NOMO-1 treated with dmso at 0.1 percent for 144 hours (cell line): ENCODE data around the gene ZBTB33.
A peak's percentile ranks its signal among the peaks of the same experiment; 100 is the strongest.

ENCODE experiments used
- DNase-seq: peaks from one replicate; lab custom pipeline; 2025; ENCODE audit not compliant: unreplicated experiment; lab: John Stamatoyannopoulos, UW

Gene ZBTB33

DNA sequence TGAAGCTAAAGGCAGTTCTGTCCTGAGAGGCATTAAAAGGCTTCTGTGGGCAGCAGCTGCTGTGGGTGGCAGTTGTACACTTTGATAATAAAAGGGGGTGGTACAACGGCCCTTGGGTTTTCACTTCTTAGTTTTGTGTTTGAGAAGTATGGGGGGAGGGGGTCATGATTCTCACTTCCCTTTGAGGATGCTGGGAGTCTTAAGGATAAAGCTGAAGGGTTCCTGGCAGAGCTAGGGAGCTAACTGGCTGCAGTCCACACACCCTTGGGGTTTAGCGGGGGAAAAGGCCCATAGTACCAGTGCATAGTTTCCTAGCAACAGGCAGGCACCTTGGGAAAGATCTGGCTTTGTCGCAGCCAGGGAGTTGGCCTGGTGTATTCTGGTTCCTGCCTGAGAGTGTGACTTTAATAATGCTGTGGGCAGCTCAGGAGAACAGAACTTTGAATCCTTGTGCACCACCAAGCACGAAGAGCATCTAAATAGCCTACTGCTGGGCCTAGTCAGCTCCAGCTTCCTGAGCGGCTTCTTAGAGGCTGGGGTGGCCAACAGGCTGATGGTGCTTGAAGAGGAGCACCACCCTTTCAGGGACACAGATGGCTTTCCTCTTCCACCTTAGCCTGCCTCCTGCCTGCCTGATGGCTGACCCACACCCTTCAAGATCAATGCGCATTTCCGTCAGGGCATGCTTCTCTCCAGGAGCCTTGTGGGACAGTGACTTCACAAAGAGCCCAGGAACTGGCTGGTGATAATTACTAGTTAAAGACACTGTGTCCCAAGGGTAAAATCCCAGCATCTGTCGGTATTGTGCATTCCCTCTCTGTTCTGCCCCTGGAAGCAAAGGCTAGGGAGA lies 12.5 kb downstream of the ZBTB33 start:
- DNase-seq, result peak; percentile 60

DNA sequence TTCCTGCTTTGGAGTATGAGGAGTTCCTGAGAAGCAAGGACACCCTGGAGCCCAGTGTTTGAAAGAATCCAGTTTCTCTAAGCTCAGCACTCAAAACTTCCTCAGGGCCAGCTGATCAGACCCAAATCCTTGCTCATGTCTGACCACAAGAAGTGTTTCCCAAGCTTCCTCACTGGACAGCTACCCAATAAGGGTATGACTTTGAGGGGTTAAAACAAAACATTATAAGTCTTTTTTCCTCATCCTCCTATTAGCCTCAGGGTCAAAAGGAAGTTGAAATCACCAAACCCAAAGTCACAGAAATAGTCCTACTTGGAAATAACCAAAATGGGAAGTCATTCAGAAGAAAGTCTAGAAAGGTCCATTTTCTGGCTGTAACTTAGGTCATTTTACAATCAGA lies 13.7 kb downstream of the ZBTB33 start:
- peak; percentile 24 for DNase-seq

DNA sequence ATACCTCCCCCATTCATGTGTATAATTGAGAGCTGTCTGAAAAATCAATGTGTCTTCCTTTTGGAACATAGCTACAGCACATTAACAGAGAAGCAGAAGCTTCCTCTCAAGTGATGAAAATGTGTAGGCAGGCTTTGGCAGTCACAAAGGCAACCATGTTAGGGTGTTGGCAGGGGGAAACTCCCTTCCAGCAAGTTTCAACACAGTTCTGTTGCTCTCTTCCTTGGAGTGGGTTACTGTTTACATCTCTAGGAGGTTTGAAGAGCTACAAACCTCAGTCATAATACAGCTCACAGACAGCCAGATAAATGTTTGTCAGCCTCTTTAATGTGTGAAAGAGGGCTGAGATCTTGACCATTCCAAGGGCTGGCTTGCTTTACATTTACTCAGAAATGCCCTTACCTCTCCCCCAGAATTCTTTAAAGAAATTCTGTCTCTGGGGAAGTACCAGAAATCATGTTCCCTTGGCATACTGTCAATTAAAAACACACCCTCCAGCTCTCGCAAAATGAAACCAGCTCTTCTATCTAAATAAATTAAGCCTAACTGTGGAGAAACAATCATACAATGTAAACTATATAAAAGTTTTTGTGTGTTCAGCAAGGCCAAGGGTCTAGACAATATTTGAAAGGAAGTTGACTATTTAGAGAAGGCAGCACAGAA lies 18.9 kb downstream of the ZBTB33 start:
- no peak for DNase-seq

DNA sequence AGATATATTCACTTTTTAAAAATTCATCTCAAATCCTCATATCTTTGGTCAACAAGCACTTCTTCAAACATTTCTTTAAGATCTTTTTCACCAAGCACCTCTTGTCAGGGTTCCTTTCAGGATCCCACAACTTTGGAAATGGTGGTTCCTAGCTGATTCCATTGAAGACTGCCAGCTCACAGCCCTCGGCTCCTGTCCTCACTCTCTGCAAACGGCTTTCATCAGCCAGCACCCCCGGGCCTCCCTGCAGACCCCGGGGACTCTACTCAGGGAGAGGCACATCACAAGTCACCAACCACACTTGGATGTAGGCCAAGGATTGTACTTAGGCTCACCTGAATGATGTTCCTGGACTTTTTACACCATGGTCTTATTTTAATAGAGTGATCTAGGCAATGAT lies 20.0 kb downstream of the ZBTB33 start:
- no peak for DNase-seq

DNA sequence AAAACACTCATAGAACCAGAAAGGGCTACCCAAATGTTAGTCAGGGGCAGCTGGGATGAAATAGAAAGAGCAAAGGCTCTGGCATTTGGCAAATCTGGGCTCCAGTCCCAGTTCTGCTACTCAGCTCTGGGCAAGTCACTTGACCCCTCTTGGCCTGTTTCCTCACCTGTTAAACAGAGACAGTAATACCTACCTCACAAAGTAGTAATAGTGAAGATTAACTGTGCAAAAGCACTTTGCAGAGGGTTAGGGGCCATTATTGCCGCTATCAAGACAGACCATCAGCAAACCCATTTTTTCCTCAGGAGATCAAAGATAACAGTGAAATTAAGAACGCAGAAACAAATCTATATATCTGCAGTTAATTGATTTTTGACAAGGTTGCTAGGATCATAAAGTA lies 20.6 kb downstream of the ZBTB33 start:
- DNase-seq, result no peak

DNA sequence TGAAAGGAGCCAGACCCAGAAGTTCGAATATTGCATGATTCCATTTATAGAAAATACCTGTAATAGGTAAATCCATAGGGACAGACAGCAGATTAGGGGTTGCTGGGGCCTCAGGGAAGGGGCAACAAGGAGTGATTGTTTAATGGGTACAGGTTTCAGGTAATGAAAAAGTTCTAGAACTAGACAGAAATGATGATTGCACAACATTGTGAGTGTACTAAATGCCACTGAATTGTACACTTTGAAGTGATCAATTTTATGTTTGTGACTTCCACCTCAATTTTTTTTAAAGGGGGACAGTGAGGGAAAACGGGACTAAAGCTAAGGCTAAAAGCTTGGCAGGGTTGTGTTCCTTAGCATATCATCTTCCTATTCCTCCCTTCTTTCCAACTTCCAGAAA lies 23.5 kb downstream of the ZBTB33 start:
- DNase-seq, result no peak

DNA sequence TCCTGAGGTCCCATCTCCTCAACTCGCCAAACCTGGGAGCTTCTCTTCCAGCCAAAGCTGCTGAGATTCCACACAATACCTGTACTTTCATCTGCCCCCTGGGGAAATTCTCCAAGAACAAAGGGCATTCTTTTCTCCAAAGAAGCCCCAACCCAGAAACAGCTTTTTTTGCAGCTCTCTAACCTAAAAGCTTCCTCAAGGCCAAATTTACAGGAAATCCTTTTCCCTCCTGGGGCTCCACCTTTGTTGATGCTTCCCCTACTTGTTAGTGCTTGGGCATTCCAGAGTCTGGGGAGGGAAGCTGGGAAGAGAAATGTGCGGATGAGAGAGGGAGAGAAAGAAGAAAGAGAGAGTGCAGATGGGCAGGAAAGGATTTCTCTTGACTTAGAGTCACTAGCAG lies 24.3 kb downstream of the ZBTB33 start:
- DNase-seq, result no peak

DNA sequence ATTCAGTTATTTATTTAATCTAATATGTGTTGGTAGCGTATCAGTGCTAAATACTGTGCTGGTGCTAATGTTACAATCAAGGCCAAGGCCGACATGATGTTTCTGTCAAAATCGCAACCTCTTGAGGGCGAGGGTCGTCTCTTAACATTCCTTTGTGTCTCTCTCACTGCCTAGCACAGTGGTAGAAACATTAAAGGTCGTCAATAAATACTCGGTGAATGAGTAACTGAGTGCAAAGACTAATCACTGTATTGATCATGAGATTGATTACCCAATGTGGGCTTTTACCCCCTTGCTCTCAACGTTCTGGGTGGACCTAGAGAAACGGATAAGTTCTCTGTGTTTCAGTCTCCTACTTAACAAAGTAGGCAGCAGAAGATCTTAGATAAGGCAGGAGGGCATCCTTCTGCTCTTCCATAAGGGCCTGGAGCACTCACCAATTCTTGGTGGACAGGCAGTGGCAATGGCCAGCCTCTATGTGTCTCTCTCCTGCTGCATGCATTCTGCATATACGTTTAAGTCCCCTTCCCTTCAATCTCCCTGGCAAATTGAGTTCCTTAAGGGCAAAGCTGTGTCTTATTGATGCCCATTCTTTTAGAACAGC lies 30.5 kb downstream of the ZBTB33 start:
- DNase-seq, result no peak

DNA sequence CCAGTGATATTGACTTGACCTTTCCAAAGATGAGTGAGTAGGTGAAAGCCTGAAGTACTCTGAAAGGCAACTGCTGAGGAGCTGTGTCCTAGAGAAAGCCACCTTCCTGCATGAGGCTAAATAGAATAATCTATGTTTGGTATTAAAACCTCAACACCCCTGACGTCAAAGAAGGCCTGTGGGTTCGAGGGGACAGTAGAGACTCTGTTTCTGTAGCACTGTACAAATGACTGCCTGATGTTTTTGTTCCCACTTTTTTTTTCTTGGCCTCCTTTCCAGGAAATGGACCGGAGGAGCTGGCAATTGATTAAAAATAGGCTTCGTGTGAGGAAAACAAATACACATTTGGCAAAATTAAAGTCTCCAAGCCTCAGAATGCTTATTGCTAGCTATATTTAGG lies 31.1 kb downstream of the ZBTB33 start:
- DNase-seq, result no peak

DNA sequence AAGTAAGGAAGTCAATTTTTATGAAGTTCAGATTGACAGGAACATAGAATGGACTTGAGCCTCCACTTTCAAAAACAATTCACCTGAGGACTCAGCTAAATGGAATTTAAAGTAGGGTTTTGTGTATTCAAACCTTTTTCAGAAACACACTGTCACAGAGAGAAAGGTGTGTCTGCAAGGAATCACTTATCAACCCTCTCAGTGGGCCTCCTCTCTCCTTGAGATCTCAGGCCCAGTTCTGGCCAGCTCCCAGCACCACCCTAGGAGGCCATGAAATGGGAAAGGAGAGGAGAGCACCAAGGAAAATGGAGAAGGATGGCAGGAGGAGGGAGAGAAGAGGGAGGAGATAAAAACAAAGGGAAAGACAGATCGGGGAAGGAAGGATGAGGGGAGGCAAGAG lies 32.1 kb downstream of the ZBTB33 start:
- no peak for DNase-seq

DNA sequence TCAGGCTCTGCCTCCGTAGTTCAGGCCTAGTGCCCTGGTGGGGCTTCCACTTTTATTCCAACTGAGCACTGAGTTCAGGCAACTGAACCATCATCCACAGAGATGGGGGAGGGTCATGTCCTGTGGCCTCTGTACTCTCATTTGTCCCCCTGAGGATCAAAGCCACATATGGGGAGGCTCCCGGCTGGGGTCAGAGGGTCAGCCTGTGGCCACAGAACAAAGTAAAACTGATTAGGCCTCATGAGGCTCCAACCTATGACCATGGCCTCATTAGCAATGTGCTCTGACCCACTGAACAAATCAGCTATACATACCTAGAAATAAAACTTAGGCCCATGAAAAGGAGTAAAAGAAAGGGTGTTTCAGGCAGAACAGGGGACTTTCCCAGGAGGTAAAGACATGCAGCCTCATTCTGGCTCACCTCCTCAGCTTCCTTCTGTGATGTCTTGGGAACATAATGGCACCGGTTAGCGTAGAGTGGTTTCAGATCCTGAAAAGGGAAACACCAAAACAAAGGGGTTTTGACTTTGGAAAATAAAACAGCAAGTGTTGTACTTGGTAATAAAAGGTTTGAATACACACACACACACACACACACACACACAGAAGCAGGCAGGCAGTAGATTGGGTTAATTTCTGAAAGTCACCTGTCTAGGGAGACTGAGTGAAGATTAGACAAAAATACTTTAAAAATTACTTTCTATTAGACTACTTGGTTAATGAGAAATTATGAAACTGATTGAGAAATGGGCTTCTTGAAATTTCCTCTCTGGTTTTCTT lies 36.3 kb downstream of the ZBTB33 start:
- DNase-seq, result no peak

DNA sequence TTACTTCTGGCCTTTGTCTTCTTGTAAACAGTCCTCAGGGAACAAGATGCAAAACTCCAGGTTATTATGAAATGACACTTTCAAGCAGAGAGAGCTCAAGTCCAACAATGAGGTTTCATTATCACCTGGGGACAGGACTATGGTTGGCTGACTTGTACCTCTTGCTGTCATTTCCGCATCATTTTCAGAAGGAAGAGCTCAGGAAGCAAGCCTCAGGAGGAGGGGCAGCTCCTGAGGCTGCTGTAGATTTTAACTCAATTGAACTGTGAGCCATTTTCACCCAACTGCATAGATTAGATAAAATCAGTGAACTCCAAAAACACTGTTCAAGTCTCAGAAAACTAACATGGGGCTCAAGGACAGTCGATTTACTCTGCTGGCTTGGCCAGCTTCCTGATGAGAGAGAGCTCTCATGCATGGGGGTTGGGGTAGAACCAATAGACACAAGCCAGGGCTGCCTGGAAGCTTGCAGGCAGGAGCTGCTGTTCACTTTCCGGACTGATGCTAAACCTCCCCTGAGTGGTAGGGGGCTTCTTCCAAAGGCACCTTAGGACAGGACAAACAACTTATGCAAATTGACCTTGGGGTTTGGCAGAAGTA lies 37.0 kb downstream of the ZBTB33 start:
- no peak for DNase-seq

DNA sequence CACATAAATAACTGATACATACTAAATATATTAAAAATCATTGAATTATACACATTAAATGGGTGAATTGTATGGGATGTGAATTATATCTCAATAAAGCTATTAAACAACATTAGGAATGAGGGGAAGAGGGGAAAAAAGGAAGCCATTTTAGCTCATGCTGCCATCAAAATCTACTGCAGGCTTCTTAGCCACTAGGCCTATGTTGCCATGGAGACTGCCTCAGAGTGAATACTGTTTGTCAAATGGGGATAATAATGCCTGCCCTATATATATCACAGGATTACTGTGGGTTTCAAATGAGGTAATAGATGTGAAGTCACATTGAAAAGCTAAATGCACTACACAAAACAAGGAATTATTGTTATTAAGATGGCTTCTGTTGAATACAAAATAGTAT lies 39.5 kb downstream of the ZBTB33 start:
- DNase-seq, result no peak

DNA sequence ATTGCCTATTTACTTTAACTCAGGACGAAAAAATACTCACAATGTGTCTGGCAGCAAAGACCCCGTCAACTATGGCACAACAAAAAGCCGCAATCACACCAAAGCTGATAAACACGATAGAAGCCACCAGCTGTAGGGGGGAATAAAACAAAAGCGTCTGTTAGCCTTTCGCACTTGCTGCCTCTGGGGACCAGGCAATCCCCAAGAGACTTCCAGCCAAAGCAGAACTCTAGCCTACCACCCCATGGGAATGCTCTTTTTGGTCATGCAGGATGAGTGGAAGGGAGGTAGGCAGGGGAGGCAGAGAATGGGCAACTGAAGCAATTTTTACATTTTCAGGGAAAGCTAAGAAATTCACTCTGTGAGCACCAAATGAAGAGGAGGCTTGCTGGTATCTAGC lies 40.6 kb downstream of the ZBTB33 start:
- DNase-seq, result no peak

DNA sequence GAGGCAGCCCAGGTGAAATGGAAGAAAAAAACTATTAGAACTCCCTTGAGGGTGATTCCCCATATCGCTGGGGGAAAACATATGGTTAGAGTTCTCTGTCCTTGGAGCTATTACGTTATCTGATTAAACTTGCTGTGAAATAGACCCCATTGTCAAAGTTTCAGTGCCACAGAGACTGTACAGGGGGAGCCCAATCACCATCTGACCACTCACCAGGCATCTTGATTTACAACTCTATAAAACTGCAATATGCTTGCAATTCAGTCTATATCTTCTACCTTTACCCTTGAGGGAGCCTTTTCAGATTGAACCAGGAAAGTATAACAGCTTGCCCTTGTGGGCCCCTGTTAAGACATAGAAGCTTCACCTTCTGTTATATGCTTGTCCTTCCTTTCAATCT lies 42.4 kb downstream of the ZBTB33 start:
- no peak for DNase-seq

DNA sequence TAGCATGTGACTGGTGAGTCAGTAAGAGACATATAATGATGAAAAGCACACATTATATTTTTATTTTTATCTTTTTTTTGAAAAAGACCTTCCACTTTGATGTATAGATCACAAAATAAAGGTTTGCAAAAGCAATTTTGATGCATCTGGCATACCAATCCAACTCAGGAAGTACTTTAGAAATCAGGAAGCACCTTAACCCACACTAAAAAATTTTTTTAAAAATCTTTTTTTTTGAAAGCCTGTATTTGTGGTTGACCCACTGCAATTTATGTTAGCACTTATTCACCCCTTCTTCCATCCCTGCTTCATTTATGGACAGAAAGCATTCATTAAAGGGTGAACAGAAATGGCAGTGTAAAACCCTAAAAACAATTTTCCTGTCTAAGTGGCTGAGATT lies 44.0 kb downstream of the ZBTB33 start:
- DNase-seq, result no peak

DNA sequence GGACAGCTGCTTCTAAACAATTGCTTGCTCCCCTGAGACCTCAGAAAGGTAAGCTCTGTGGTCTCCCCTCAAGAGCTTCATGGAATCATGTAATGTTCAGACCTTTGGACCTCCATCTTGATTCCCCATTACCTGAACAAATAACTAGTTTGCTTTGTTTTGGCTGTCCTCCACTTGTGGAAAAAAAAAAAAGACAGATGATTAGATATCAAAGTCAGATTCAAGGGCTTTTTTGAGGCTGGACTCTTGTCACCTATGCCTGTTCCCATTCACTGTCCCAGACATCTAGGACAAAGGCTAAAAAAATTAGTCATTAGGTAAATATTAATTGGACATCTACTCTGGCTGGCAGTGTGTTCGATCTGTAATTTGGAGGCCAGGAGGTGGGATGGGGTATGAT lies 47.3 kb downstream of the ZBTB33 start:
- DNase-seq, result no peak

DNA sequence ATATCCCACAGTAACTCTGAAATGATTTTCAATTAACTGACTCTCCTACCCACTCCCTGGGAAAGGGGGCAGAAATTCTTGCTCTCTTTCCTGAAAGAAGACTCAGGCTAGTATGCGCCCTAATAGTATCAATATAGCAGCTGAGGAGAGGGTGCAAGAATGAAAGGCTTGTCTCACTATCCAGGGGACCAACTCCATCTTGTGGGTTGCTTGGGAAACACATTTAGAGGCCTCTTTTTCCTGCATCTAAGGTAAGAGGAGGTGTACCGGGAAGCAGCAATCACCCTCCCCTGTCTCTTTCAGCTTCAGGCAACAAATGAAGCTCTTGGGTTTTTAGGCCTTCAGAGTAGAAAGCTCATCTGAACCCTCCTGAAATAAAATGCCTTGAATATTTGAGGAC lies 49.3 kb downstream of the ZBTB33 start:
- DNase-seq, result no peak

DNA sequence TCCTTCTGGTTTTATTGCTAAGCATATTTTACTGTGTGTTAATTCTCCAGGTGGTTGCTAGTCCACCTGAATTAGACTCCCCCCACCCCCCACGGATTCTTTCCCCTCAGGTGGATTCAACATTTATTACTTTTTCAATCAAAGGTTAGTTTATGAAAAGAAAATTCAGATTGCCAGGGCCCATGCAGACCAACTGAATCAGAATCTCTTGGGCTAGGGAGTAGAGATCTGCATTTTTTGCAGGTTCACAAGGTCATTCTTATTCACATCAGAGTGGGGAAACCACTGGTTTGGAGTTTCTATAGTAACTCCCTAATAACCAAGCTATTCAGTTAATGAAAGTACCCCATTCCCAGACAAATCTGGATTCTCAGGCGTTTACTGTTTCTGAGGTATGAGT lies 50.9 kb downstream of the ZBTB33 start:
- DNase-seq, result no peak

DNA sequence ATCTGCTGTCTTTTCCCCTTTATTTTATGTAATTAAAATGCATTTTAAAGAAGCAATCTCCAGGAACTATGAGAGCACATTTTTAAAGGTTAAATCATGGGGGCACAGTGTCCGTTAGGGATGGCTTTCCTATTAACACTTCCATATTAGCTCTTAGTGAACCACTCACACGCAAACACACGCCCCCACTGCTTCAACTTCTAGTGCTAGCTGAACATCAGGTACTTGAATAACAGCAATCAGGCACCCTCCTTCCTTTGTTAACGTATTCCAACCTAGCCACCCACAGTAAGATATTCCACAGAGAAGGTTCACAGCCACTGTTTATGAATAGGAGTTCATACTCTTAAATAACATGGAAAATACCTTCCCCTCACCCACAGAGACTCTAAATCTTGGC lies 51.3 kb downstream of the ZBTB33 start:
- no peak for DNase-seq

DNA sequence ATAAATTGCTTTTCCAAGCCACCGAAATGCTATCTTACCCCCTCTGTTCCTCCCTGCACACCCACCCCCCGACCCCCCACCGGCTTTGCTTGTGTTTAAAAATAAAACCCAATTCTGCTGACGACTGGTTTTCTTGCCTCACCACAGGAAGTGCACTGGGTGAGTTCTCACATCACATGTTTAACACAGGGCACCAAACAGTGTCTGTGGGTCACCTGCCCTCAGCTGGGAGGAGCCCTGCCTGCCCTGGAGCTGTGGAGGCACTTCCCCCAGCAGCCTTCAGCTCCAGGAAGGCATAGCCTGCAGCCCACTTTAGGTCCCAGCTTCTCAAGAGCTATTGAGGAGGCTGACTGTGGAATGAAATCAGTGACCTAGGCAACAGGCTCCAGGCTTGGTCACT lies 51.8 kb downstream of the ZBTB33 start:
- peak; percentile 46 for DNase-seq
